K562 treated with DMSO at 1 percent for 48 hours (cell line): ENCODE data around the gene NOP53. TPM values are rescaled to one million over a fixed set of nuclear protein-coding genes. Genes with fewer than 3 reads are reported as not detected.

ENCODE experiments used
- total RNA-seq: library from RNA; unstranded; fragments of 300-600 nt; gene quantifications from 2 replicates; pipeline ENCODE4 v1.2.3, GENCODE V29; 2022; ENCODE audit warnings: low replicate concordance; ENCODE audit errors: extremely low read depth

NOP53 gene
- total RNA-seq = 967 and 1,406 TPM in 2 replicates

GRCh38 chr19:47745010-47745901 lies at the start of gene NOP53:
Gene NOP53 (plus strand): TSS chr19:47745546. CDS start chr19:47745560, 14 bp downstream.

GRCh38 chr19:47713046-47714021 lies 32.0 kb upstream of the NOP53 start, which contains the start of gene EHD2:
Gene EHD2 (plus strand): TSS chr19:47713422. CDS start chr19:47716613, 3,191 bp downstream.

GRCh38 chr19:47778049-47778953 lies 33.0 kb downstream of the NOP53 start, which contains the start of gene SELENOW:
Gene SELENOW (plus strand): TSS chr19:47778703. CDS start chr19:47778786, 83 bp downstream.

GRCh38 chr19:47804451-47804850 lies 59.1 kb downstream of the NOP53 start, which contains the start of gene TPRX1:
Gene TPRX1 (minus strand): TSS chr19:47804551. CDS start chr19:47804539, 12 bp downstream.

Other genes with a start within 250 kb of the NOP53 start
- gene NAPA, start 230.5 kb upstream of the NOP53 start, total RNA-seq = not detected in 2 replicates
- gene ZNF541, start 172.4 kb upstream of the NOP53 start, total RNA-seq = not detected in 2 replicates
- not detected in 2 replicates for gene BICRA, start 136.4 kb upstream of the NOP53 start, total RNA-seq
- 102 TPM in 1 of 2 replicates, not detected in the other for gene EHD2, start 32.1 kb upstream of the NOP53 start, total RNA-seq
- not detected in 2 replicates for gene SELENOW, start 33.2 kb downstream of the NOP53 start, total RNA-seq
- not detected in 2 replicates for gene TPRX1, start 59.0 kb downstream of the NOP53 start, total RNA-seq
- gene CRX, start 76.4 kb downstream of the NOP53 start, total RNA-seq = not detected in 2 replicates
- gene TPRX2, start 113.7 kb downstream of the NOP53 start, total RNA-seq = not detected in 2 replicates
- gene SULT2A1, start 140.8 kb downstream of the NOP53 start, total RNA-seq = not detected in 2 replicates
- gene BSPH1, start 246.6 kb downstream of the NOP53 start, total RNA-seq = not detected in 2 replicates
- gene ELSPBP1, start 249.1 kb downstream of the NOP53 start, total RNA-seq = not detected in 2 replicates